Activated T-helper 17 cell treated with anti-CD3 and anti-CD28 coated beads, Interleukin-2, amount 50 U/mL, for 72 hours (primary cell): ENCODE measurements around the gene YY1. TPM values are rescaled to one million over a fixed set of nuclear protein-coding genes. Genes with fewer than 3 reads are reported as not detected.
A peak's percentile ranks its signal among the peaks of the same experiment; 100 is the strongest.
"Not testable (repeated sequence)": the region's sequence is repeated elsewhere in the genome, so short reads cannot be mapped to it uniquely, and the experiment has no call there.

Source experiments
- ATAC-seq: fragments of 150-1000 bp; cut with Tn5 transposase; replicated peaks from 2 replicates; pipeline ENCODE4 v1.10.0; 2021; ENCODE audit warnings: mild to moderate bottlenecking, moderate library complexity
- H3K27ac Mint-ChIP-seq: one replicate; pipeline ENCODE4 v1.8.0; 2022; ENCODE audit warnings: mixed read lengths
- H3K27me3 Mint-ChIP-seq: one replicate; pipeline ENCODE4 v1.8.0; 2022; ENCODE audit warnings: mixed read lengths
- H3K36me3 Mint-ChIP-seq: one replicate; pipeline ENCODE4 v1.8.0; 2022; ENCODE audit warnings: low read depth, mild to moderate bottlenecking, mixed read lengths
- H3K4me1 Mint-ChIP-seq: one replicate; pipeline ENCODE4 v1.8.0; 2022; ENCODE audit warnings: mixed read lengths
- H3K4me3 Mint-ChIP-seq: one replicate; pipeline ENCODE4 v1.8.0; 2022; ENCODE audit warnings: mild to moderate bottlenecking, mixed read lengths
- H3K9me3 Mint-ChIP-seq: one replicate; pipeline ENCODE4 v1.8.0; 2022; ENCODE audit warnings: mixed read lengths
- total RNA-seq, 2 donors: library from RNA; stranded (reverse); gene quantifications; one replicate each; pipeline ENCODE4 v1.2.3, GENCODE V29; 2022

The YY1 gene
- total RNA-seq, 2 donors from 2014 or later: 63.8 to 77.0 TPM

DNA sequence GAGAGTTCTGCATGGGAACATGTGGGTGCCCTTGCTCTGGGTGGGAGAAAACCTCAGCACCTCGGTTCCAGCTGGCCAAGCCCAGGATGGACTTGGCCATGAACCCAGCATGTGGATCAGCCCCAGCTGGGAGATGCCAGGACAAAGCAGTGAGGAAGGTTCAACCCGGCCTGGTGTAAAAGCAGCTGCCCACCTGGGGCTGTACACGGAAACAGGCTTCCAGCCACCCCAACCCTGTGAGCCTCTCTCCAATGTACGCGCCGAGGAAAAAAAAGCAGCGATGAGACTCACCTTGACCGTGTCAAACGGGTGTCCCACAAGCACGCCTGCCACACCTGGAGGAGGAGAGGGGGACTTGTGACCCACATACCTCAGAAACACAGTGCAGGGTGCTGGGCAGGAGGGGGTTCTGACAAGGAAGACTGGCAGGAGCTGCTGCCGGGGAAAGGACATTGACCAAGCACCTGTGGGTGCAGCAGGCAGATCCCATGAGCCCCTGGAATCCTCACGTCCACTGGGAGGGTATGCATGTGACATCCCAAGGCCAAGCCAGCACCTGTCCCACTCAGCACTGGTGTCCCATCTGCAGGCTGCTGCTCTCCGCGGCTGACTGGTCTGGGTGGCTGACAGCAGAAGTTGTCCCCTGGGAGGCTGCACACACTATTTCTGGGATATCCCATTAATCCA, 59.8 kb downstream of the YY1 start:
- Mint-ChIP-seq H3K27me3 (no peaks in the 10 kb centered on the region), H3K4me3 (no peak overlapping the region), H3K27ac (no peak overlapping the region), H3K9me3 (no peaks in the 10 kb centered on the region), H3K36me3 (no peaks in the 10 kb centered on the region), H3K4me1 (no peaks in the 10 kb centered on the region)
- ATAC-seq: no peak

DNA sequence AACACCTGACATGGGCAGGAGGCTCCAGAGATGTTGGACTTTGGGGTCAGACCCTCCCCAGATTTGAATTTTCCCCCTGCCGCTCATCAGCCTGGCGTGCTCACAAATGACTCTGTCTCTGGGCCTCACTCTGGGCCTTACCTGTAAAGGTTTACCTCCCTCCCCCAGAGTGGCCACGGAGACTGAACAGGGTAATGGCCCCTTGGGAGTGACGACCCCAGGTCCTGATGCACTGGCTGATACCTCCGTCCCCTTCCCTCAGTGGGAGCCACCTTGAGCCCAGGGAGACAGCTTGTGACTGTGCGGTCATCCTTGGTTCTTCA, 60.3 kb downstream of the YY1 start:
- no peak overlapping the region for H3K27ac Mint-ChIP-seq
- H3K27me3 Mint-ChIP-seq: no peaks in the 10 kb centered on the region
- H3K9me3 Mint-ChIP-seq: no peaks in the 10 kb centered on the region
- H3K4me1 Mint-ChIP-seq: no peaks in the 10 kb centered on the region
- H3K4me3 Mint-ChIP-seq: no peak overlapping the region
- no peaks in the 10 kb centered on the region for H3K36me3 Mint-ChIP-seq
- ATAC-seq: no peak

DNA sequence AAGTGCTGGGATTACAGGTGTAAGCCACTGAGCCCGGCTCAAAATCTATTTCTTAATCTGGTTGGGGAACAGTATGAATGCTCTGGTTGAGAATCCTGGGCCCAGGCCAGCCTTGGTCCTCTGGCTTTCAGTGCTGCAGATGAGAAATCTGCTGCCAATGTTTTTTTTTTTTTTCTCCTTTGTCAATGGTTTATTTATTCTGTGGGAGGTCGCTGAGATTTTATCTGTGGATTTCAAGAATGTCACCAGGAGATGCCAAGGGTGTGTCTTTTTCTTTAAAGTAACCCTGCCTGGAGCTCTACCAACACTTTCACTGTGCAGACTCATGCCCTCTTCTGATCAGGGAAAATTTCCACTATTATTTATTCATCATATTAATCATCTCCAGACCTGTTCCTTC, 63.7 kb downstream of the YY1 start:
- no peaks in the 10 kb centered on the region for H3K4me1 Mint-ChIP-seq
- H3K36me3 Mint-ChIP-seq: no peaks in the 10 kb centered on the region
- H3K27me3 Mint-ChIP-seq: peaks cover 7% of the 10 kb centered on the region
- no peaks in the 10 kb centered on the region for H3K9me3 Mint-ChIP-seq
- ATAC-seq: no peak
- no peak overlapping the region for H3K4me3 Mint-ChIP-seq
- H3K27ac Mint-ChIP-seq: no peak overlapping the region

DNA sequence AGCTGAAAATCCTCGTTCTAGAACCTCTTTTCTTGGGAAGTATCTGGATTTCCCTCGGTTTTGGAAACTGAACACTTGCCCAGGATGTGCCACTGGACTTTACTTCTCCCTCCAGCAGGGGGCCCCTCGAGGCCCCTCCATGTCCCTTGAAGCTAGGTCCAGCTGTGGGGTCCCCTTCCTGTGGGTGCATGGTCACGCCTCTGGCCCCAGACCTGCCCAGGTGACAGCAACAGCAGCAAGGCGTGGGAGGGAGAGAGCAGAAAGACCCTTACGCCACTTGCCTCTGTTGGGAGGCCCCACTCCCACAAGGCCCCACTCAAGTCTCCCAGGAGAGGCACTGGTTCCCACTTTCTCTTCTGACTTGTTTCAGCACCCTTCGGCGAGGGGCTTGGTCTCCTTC, 64.2 kb downstream of the YY1 start:
- Mint-ChIP-seq H3K27me3 (peaks cover 7% of the 10 kb centered on the region), H3K9me3 (no peaks in the 10 kb centered on the region), H3K4me1 (no peaks in the 10 kb centered on the region), H3K4me3 (no peak overlapping the region), H3K36me3 (no peaks in the 10 kb centered on the region), H3K27ac (no peak overlapping the region)
- ATAC-seq: no peak

DNA sequence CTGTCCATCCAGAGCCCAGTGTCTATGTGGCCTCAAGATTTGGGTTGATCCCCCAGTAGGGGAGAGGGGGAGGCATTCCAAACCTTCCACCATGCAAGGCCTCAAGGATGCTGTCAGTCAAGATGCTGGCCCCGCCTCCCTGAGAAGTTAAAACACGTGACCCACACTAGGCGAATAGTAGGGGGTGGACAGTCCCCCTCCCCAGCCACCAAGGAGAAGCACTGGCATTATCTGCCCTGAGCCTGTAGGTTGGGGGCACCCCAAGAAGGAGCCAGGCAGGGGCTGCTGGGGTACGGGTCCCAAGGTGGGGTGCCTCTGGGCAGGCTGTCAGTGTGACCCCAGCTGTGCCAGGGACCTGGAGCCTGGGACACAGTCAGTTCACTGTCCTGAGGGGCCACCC, 65.0 kb downstream of the YY1 start:
- peaks cover 7% of the 10 kb centered on the region for H3K27me3 Mint-ChIP-seq
- H3K4me3 Mint-ChIP-seq: no peak overlapping the region
- H3K36me3 Mint-ChIP-seq: no peaks in the 10 kb centered on the region
- no peaks in the 10 kb centered on the region for H3K9me3 Mint-ChIP-seq
- no peaks in the 10 kb centered on the region for H3K4me1 Mint-ChIP-seq
- ATAC-seq: no peak
- H3K27ac Mint-ChIP-seq: no peak overlapping the region

DNA sequence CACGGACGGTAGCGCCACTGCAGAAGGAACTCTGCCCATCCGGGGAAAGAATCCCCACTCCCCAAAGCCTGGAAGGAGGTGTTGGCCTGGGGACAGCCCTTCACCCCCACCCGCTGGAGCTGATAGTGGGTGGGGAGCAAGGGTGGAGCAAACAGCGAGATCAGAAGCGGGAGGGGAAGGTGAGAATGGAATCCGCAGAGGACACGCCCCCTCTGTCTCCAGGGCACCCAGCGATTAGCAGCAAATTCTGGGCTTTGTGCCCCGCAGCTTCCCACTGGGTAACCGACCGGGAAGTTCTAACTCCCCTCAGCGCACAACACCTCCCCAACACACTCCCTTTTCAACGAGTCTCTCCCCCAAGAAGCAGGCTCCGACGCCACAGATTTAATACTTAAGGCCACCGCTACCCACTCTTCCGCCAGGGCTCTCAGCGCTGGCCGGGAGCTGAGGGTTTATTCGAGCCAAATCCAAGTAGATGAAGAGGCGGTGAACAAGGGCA, 65.9 kb downstream of the YY1 start:
- Mint-ChIP-seq H3K27ac (no peak overlapping the region), H3K4me3 (peak overlapping the region; percentile 77), H3K27me3 (peaks cover 7% of the 10 kb centered on the region), H3K4me1 (no peaks in the 10 kb centered on the region), H3K36me3 (no peaks in the 10 kb centered on the region), H3K9me3 (no peaks in the 10 kb centered on the region)
- ATAC-seq: no peak

DNA sequence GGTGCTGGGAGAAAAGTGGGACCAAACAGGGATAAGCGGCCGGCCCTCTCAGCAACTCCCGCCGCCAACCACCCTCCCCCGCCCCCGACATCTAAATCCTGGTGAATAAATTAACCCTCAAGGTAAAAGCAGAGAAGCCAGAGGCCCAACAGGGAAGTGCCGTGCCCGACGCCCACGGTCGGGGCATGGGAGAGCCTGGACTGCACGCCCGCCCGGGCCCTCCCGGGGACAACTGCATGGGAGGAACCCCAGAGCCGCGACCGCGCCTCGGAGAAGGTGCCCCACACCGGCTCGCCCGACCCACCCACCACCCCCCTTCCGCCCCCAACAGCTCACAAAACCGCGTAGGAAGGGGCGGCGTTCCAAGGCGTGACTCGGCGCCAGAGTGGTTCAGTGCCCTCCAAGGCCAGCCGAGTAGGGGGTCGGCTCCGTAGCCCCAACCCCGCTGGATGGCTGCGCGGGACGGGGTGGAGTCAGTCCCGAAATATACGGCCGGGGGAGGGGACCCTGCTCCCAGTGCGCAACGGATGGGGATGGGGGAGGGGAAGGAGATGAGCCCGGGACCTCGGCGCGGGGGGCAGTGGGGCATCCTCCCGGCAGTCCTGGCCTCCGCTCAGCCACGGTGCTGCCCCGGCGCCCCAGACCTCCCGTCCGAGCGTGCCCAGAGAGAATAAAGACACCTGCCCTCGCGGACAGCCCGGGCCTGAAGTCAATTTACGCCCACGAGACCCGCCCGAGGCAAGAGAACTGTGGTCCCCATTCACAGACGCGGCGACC, 66.6 kb downstream of the YY1 start:
- ATAC-seq: peak; percentile 12
- H3K27ac Mint-ChIP-seq: no peak overlapping the region
- no peaks in the 10 kb centered on the region for H3K4me1 Mint-ChIP-seq
- peaks cover 7% of the 10 kb centered on the region for H3K27me3 Mint-ChIP-seq
- no peaks in the 10 kb centered on the region for H3K9me3 Mint-ChIP-seq
- H3K36me3 Mint-ChIP-seq: no peaks in the 10 kb centered on the region
- peak overlapping the region; percentile 77 for H3K4me3 Mint-ChIP-seq

DNA sequence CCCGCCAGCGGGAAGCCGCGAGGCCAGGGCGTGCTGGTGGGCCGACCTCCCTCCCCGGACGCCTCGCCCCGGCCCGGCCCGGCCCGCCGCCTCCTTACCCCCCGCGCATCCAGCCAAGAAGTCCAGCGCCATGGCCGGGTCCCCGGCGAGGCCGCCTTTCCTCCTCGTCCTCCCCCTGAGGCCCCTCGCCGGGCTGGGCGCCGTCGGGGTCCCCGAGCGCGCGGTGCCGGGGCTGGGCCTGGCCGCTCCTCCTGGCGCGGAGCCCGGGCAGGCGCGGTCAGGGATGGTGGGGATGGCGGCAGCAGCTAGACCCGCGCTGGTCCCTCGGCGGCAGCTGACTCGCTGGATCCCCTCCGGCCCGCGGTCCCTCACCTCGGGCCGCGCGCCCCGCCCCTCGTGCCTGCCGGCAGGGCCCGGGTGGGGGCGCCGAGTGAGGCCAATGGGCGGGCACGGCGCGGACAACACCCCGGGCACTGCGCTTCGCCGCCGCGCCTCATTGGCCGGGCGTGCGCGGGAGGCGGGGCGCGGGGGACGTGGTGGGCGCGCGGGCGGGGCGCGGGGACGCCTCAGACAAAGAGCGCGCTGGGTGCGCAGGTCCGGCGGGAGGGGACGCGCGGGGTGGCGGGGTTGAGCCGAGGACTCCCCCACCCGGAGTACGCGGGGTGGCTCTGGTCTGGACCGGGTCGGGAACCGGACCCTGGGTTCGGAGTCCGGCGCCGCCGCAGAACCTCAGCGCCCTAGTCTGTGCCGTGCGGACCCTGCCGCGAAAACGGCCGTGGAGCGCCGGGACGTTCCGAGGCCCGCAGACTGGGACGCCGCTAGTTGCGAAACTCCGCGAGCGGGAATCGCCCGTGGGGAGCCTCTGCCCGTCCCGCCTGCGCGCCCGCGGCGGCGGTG, 67.4 kb downstream of the YY1 start, which contains the start of gene SLC25A29:
Gene SLC25A29 (minus strand): TSS at position 344 of the 897 bp plus-strand sequence. CDS start 212 bp downstream, at position 132.
- Mint-ChIP-seq H3K9me3 (no peaks in the 10 kb centered on the region), H3K4me1 (no peaks in the 10 kb centered on the region), H3K36me3 (no peaks in the 10 kb centered on the region), H3K27me3 (peaks cover 7% of the 10 kb centered on the region), H3K27ac (no peak within 1 kb of the TSS), H3K4me3 (peak within 1 kb of the TSS; percentile 77)
- ATAC-seq: peak; percentile 94

DNA sequence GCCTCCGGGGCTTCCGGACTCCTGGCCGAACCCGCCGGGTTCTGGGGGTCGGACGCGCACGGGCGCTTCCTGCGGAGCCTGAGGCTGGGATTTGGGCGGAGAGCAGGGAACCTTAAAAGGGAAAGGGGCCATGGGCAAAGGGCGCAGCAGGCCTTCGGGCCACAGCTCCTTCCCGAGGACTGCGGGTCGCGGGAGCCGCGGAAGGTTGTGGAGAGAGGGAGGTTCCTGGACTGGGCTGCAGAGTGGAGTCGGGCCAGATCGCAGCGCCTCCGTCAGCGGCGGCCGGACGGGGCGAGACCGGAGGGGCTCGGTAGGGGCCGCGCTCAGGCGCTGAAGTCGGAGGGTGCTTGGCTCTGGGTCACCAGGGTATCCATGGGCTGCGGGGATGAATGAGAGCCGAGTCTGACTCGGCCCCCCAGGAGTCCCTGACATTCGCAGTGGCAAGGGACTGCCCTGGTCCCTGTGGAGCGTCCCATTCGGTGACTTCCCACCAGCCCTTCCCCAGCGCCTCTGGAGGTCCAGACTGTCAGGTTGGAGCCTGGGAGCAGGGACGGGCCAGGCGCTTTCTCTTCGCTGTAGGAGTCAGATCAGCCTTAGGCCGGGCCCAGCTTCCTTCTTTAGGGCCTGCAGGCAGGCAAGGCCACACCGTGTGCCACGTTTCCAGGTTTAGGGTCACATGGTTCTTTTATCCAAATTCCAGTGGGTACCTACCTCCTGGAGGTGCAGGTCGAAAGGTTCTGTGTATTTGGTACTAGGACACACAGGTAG, 68.2 kb downstream of the YY1 start:
- Mint-ChIP-seq H3K4me3 (peak overlapping the region; percentile 47), H3K9me3 (no peaks in the 10 kb centered on the region), H3K4me1 (no peaks in the 10 kb centered on the region), H3K36me3 (no peaks in the 10 kb centered on the region), H3K27ac (no peak overlapping the region), H3K27me3 (peaks cover 7% of the 10 kb centered on the region)
- no peak for ATAC-seq

DNA sequence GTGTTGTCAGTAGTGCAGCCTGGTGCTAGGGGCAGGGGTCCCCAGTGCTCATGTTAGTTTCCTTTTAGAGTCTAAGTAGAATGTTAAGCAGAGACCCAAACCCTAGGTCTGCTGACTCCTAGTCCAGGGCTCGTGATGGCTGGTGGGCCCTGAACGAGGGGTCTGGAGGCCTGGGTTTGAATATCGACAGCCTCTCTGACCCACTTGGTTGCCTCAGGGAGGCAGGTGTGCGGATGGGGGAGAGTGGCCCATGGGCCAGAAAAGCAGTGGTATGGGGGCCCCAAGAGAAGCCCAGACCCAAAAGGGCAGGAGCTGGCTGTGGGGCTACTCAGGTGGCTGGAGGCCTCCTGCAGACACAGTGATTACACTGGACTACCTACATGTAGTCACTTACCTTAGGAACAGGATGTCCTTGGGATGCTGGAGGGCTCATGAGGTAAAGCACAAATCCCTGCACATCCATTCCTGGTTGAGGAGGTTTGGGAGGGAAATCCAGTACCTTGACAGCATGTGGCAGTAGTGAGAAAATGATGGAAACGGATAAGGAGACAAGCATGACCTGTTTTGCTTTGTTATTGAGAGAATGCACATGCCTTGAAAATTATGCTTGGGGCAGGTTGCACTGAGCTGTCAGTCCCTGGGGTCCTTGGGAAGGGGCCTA, 69.0 kb downstream of the YY1 start:
- H3K9me3 Mint-ChIP-seq: no peaks in the 10 kb centered on the region
- H3K4me3 Mint-ChIP-seq: peak overlapping the region; percentile 47
- no peaks in the 10 kb centered on the region for H3K36me3 Mint-ChIP-seq
- ATAC-seq: no peak
- peaks cover 7% of the 10 kb centered on the region for H3K27me3 Mint-ChIP-seq
- H3K27ac Mint-ChIP-seq: no peak overlapping the region
- no peaks in the 10 kb centered on the region for H3K4me1 Mint-ChIP-seq

DNA sequence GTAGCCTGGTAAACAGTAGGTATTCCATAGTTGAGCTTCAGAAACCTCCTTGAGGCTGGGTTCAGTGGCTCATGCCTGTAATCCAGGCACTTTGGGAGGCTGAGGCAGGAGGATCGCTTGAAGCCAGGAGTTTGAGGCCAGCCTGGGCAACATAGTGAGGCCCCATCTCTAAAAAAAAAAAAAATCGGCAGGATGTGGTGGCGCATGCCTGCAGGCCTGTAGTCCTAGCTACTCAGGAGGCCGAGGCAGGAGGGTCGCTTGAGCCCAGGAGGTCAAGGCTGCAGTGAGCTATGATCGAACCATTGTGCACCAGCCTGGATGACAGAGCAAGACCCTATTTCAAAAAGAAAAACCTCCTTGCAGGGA, 69.5 kb downstream of the YY1 start:
- not testable (repeated sequence) for H3K4me1 Mint-ChIP-seq, H3K27me3 Mint-ChIP-seq, H3K9me3 Mint-ChIP-seq, ATAC-seq, H3K4me3 Mint-ChIP-seq, H3K27ac Mint-ChIP-seq, H3K36me3 Mint-ChIP-seq

DNA sequence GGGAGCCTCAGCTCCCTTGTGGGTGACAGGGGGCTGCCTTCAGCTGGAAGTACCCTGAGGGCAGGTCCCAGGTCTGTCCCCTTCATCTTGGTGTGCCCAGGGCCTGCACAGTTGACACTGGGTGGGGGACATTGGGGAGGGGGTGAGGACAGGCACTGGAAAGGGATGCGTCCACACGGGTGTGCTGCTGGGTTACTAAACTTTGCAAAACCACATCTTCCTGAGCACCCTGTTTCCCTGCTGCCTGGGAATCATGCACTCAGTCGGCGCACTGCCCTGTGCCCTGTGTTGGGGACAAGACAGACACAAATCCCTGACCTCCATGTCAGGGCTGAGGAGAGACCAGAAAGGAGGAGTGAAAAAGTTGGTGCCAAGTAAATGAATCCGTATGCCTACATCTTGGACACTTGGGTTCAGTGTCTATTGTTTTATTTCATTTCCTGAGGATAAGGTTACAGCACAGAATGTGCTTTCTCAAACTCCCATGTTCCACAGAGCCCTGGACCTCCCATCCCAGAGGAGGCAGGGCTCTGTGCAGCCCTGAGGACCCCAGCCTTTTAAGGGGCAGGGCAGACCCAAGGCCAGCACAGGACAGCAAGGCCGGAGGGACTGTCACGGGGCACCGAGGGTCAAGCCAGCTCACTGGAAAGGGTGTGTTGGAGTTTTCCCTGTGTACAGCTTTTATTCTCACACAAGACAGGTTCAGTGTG, 70.2 kb downstream of the YY1 start:
- peaks cover 7% of the 10 kb centered on the region for H3K27me3 Mint-ChIP-seq
- H3K4me3 Mint-ChIP-seq: no peak overlapping the region
- no peaks in the 10 kb centered on the region for H3K4me1 Mint-ChIP-seq

More for the DNA sequence above, 70.2 kb downstream of the YY1 start:
- Mint-ChIP-seq H3K9me3 (no peaks in the 10 kb centered on the region), H3K36me3 (no peaks in the 10 kb centered on the region), H3K27ac (no peak overlapping the region)
- ATAC-seq: no peak
